ENCODE data around the gene CILP2. TPM values are rescaled to one million over a fixed set of nuclear protein-coding genes. Genes with fewer than 3 reads are reported as not detected.
A peak's percentile ranks its signal among the peaks of the same experiment; 100 is the strongest.

The CILP2 gene
- total and polyA plus RNA-seq, 2 of the 4 experiments (the other 2 are of a cell fraction), result 0.18 to 0.87 TPM

- ChIA-PET CTCF (no interaction called here), POLR2A (ENCODE audit: unreplicated experiment) (interaction anchor here (0.7 kb wide), 1 partner anchor 64 kb away, joined by 3 read pairs; no protein-coding TSS in a partner anchor)
- TF ChIP-seq ELK1 (IDR thresholded peaks at IDR 0.05; ENCODE audit: borderline replicate concordance, low read depth, low read length), result no peak
- no peak for TF ChIP-seq RFX5 (IDR thresholded peaks at IDR 0.05; ENCODE audit: low read depth, low read length)
- TF ChIP-seq RCOR1 (IDR thresholded peaks at IDR 0.05; ENCODE audit: insufficient replicate concordance, low read length), result no peak
- no peak for TF ChIP-seq NFE2L2 (IDR thresholded peaks at IDR 0.05; ENCODE audit: low read depth, low read length)
- no peak for TF ChIP-seq RAD21 (IDR thresholded peaks at IDR 0.05; ENCODE audit: low read length)
- no peak for TF ChIP-seq USF2 (IDR thresholded peaks at IDR 0.05; ENCODE audit: low read depth, low read length)
- no peak for TF ChIP-seq POLR2A (IDR thresholded peaks at IDR 0.05; ENCODE audit: low read depth, low read length)
- no peak for TF ChIP-seq MAFK (IDR thresholded peaks at IDR 0.05; ENCODE audit: low read depth, low read length)
- TF ChIP-seq FOS (IDR thresholded peaks at IDR 0.05; ENCODE audit: low read depth, low read length), result no peak
- no peak for TF ChIP-seq MAZ (IDR thresholded peaks at IDR 0.05; ENCODE audit: borderline replicate concordance, low read depth, low read length)
- no peak for TF ChIP-seq MXI1 (IDR thresholded peaks at IDR 0.05; ENCODE audit: borderline replicate concordance, low read depth, low read length)
- no peak for TF ChIP-seq CEBPB (IDR thresholded peaks at IDR 0.05; ENCODE audit: low read depth, low read length)
- Histone ChIP-seq H3K9ac (ENCODE audit: low read depth, low read length) (no peak overlapping the region), H2AFZ (replicated peaks; ENCODE audit: low read length, poor library complexity) (no peak overlapping the region), H3K27me3 (ENCODE audit: control insufficient read depth, insufficient read depth, low read length) (no peaks in the 10 kb centered on the region), H3K23ac (ENCODE audit: low read depth, low read length) (no peak overlapping the region), H2AK5ac (ENCODE audit: low read depth, low read length) (no peak overlapping the region), H3K56ac (ENCODE audit: extremely low read depth, insufficient read depth, low read length) (no peak overlapping the region), H3K18ac (ENCODE audit: low read depth, low read length) (no peak overlapping the region), H3K14ac (replicated peaks; ENCODE audit: low read depth, low read length) (no peak overlapping the region), H3K9me1 (ENCODE audit: insufficient read depth, low read length) (no peaks in the 10 kb centered on the region; the same call in 1 of the 2 replicates), H3K4me3 (ENCODE audit: insufficient read depth, low read depth, low read length) (no peak overlapping the region), H4K91ac (ENCODE audit: insufficient read depth, low read depth, low read length) (no peak overlapping the region), H3K79me1 (ENCODE audit: low read depth in 1 of 2, low read length in 2 of 2) (no peaks in the 10 kb centered on the region), H2BK120ac (ENCODE audit: low read depth, low read length) (no peak overlapping the region), H3K9me3 (ENCODE audit: control insufficient read depth, insufficient read depth, low read length) (no peaks in the 10 kb centered on the region), H4K5ac (ENCODE audit: low read depth, low read length) (no peak overlapping the region), H2BK15ac (ENCODE audit: low read depth, low read length) (no peak overlapping the region), H2BK20ac (ENCODE audit: low read depth, low read length) (no peak overlapping the region), H3K36me3 (ENCODE audit: control insufficient read depth, insufficient read depth, low read length) (no peaks in the 10 kb centered on the region), H3K4ac (ENCODE audit: low read depth, low read length) (no peak overlapping the region), H3K4me1 (ENCODE audit: control insufficient read depth, insufficient read depth, low read length) (no peaks in the 10 kb centered on the region), H4K8ac (ENCODE audit: low read depth in 2 of 2, low read length in 2 of 2) (no peak overlapping the region), H2BK5ac (ENCODE audit: low read depth, low read length, poor library complexity, severe bottlenecking) (no peak overlapping the region), H2AK9ac (replicated peaks; ENCODE audit: low read depth, low read length, poor library complexity) (peak overlapping the region; percentile 5), H3K4me2 (ENCODE audit: low read depth, low read length) (no peak overlapping the region), H3K27ac (ENCODE audit: insufficient read depth, low read length) (no peak overlapping the region), H4K20me1 (ENCODE audit: insufficient read depth, low read length) (no peaks in the 10 kb centered on the region)
- WGBS, 2 experiments (ENCODE audit: extremely low coverage in 2 of 2, insufficient read length in 1 of 2), result no CpG with 5 or more reads among the region's 4 CpGs
- in situ Hi-C loops (cut with MboI; ENCODE audit: low sequenced_read_pairs), result no loop called here
- dilution Hi-C loops (cut with HindIII; ENCODE audit: low sequenced_read_pairs, unreplicated experiment), result no loop called here
- no peak for DNase-seq
- no TSS peak for BruUV-seq (replicated peaks)
- no peak for ATAC-seq (ENCODE audit: low read depth)
- intact Hi-C loops (cut with micrococcal nuclease), result no loop called here
Observed at GRCh38 chr19:19559931-19560330, 21.9 kb downstream of the CILP2 start.

Measured in IMR-90 (cell line).